Hepatic stellate cell (primary cell): ENCODE measurements around the gene PDE8A.
"Not testable (repeated sequence)": the region's sequence is repeated elsewhere in the genome, so short reads cannot be mapped to it uniquely, and the experiment has no call there.

Experiments used
- DNase-seq: peaks from one replicate; pipeline ENCODE4 v3.0.0; 2011; ENCODE audit warnings: low spot score

Gene PDE8A

DNA sequence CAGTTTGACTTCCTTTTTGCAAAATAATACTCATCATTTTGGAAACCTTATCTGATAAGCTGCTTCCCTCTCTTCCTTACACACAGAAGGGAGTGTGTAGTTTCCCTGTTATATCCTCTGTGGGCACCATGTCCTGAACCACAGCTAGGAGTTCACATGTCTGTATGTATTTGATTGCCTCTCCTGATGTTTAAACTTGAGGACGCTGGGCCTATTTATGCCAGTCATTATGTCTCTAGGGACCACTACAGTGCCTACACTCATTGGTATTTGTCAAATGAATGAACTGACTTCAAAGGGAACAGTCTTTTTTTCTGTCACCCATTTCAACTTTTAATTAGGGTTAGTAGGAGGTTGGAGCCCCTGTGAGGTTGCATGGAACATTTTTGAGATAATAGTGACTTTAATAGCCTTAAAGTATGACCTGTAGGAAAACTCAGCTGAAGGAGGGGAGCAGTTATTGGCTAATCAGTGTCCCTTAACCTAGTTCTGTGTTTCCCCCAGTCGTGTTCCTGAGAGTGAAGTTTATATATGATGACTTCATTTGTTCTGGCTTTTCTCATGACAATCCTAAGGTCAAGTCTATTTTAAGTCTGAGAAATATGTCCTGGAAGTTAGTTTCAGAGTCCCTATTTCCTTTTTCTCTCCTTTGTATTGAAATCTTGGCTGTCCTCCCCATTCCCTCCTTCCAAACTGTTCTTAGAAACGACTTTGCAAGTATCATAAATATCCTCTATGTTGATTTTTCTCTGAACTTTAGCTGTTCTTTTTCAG, 28.9 kb downstream of the PDE8A start:
- peak; percentile 24 for DNase-seq

DNA sequence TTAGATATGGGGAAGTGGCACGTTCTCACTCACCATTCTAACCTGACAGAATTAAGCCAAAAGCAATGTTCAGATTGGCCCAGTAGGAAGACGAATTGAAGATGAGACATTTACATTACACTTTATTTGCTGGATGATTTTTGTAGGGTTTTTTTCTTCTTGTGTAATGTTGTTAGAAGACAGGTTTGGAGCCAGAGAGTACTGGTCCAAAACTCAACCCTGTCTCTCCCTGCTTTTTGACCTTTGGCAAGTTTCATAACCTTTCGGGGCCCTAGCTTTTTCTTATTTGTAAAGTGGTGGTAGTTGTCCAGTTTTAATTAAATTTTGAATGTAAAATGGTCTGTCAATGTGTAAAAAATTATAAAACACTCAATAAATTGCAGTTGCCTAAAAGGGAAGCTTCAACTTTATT, 29.5 kb downstream of the PDE8A start:
- DNase-seq, result no peak

DNA sequence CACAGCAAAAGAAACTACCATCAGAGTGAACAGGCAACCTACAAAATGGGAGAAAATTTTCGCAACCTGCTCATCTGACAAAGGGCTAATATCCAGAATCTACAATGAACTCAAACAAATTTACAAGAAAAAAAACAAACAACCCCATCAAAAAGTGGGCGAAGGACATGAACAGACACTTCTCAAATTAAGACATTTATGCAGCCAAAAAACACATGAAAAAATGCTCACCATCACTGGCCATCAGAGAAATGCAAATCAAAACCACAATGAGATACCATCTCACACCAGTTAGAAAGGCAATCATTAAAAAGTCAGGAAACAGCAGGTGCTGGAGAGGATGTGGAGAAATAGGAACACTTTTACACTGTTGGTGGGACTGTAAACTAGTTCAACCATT, 30.1 kb downstream of the PDE8A start:
- not testable (repeated sequence) for DNase-seq

DNA sequence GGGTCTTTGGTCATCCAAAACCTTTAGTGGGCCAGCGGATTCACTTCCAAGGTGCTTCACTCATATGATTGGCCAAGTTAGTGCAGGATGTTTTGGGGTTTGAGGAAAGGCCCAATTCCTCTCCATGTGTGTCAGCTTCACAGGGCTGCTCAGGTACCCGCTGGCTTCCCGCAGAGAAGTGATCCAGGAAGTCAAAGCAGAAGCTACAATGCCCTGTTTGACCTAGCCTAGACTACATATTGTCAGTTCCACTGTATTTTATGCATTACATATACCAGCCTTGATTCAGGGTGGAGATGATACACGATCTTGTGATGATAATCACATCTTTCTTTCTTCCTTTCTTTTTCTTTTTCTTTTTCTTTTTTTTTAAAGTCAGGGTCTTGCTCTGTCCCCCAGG, 32.1 kb downstream of the PDE8A start:
- no peak for DNase-seq

DNA sequence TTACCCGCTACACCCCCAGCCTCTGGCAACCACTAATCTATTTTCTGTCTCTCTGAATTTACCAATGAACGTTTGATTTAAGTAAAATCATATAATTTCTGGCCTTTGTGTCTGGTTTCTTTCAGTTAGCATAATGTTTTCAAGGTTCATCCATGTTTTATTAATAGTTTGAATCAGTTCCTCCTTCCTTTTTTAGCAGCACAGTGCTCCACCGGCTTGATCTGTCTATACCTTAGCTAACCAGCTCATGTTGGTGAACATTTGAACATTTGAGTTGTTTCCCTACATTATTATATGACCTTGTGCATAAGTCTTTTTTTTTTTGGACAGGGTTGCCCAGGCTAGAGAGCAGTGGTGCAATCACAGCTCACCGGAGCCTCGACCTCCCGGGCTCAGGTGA, 33.3 kb downstream of the PDE8A start:
- DNase-seq, result no peak

DNA sequence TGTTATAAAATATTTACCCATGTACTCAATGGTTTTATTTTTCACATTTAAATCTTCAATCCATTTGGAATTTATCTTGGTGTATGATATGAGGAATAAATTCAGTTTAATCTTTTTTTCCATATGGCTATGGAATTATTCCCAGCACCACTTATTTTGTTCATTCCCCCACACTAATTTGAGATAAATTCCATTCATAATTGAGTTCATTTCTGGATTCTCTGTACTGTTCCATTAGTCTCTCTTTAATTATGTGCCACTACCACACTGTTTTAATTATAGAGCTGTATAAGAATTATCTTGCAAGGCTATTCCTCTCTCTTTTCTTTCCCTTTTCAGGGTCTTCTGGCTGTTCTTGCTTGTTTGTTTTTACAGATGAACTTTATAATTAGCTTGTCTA, 34.6 kb downstream of the PDE8A start:
- DNase-seq, result no peak

DNA sequence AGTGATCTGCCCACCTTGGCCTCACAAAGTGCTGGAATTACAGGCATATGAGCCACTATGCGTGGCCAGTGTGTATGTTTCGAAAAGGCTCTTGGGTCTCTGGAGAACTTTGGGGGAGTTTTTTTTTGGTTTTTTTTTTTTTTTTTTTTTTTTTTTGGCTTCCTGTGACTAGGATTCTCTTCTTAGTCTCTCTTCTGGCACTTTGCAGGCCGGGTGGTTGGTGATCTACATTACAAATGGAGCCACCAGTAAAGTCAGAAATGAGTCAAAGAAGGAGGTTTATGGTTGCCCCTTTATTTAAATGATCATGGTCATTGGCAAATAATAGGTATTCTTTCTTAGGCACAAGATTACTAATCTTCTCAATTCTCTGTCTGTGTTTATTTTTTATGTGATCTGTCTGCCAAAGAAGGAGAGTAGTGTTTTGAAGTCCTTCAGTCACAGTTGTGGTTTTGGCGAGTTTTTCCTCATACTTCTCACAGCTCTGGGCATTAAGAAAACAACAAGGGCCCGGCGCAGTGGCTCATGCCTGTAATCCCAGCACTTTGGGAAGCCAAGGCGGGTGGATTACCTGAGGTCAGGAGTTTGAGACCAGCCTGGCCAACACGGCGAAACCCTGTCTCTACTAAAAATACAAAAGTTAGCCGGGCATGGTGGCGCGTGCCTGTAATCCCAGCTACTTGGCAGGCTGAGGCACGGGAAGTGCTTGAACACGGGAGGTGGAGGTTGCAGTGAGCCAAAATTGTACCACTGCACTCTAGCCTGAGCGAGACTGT, 38.3 kb downstream of the PDE8A start:
- DNase-seq, result no peak

DNA sequence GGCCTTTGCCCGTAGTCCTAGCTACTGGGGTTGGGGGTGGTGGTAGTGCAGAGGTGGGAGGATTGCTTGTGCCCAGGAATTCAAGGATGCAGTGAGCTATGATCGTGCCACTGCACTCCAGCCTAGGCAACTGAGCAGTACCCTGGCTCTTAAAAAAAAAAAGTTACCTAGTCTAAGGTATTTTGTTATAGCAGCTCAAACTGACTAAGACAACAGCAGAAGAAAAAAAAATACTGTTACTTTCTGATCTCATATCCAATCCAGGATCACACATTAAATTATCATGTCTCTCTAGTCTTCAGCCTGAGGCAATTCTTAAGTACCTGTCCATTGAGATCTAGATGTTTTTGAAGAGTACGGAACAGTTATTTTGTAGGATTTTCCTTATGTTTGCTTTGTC, 39.8 kb downstream of the PDE8A start:
- DNase-seq, result no peak

DNA sequence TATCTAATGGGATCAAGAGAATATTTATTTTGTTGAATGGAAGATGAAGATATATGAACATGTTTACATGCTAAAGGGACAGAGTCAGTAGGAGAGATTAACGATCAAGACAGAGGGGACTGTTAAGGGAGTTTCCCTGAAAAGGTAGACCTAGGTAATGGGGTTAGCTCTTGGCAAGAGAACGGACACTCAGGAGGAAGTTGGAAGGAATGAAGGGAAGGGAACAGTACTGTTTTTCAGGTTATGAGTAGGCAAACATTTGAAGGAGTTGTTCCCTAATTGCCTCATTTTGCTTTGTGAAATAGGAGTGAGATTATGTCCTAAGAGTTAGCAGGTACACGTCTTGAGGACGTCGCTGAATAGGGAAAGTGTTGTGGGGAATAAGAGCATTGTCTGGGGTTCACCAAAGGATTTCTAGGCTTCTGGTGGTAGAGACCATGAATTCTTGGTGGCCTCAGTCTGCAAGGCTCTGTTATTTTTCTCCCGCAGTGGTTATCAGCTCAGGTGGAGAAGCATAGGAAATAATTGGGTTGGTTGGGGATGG, 41.3 kb downstream of the PDE8A start:
- DNase-seq, result no peak

DNA sequence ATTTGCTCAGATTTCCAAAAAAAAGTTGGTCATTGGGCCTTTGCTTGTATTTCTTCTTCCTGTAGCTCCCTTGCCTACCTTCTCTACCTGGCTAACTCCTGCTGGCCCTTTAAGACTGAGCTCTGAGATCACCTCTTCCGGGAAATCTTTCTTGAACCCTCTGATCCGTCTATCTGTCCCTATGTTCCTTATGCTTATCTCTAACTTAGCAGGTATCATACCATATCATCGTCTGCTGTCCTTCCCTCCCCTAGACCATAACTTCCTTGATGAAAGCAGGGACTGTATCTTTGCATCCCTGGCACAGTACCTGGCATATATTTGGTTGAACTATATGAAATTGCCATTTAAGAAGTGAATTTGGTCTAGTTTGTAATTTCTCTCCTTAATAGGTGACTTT, 42.3 kb downstream of the PDE8A start:
- no peak for DNase-seq

DNA sequence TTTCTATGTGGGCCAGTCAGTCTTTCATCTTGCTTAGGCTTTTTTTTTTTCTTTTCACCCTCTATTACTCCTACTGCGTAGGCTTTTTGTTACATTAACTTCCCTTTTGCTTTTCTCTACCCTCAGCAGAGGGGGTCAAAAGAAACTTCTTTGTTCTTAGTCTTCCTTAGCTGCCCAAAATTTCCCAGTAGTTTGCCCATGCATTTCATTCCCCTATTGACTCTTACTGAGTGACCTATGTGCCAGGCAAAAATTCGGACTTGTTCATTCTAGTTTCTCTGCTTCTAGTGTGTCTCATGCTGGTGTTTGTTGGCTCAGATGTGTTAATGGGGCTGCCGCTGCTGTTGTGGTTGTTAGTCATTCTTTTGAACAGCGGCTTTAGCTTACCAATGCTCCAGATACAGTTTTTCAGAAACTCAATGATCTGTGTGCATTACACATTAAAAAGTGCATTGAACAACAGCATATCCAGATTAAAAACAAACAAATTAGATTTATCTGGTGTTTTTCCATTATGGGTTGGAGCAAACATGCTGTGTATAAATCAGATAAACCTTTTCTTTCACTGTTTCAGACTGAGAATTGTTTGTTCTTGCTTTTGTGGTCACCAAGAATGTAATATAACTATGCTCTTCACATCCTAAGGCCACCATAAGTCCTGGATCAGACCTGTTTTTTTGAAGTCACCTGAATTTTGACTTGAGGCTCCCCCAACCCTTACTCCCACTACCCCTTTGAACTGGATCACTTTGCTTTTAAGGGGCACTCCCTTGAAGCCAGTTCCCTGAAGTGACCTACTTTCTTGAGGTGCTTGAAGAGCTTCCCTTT, 43.1 kb downstream of the PDE8A start:
- DNase-seq, result no peak

DNA sequence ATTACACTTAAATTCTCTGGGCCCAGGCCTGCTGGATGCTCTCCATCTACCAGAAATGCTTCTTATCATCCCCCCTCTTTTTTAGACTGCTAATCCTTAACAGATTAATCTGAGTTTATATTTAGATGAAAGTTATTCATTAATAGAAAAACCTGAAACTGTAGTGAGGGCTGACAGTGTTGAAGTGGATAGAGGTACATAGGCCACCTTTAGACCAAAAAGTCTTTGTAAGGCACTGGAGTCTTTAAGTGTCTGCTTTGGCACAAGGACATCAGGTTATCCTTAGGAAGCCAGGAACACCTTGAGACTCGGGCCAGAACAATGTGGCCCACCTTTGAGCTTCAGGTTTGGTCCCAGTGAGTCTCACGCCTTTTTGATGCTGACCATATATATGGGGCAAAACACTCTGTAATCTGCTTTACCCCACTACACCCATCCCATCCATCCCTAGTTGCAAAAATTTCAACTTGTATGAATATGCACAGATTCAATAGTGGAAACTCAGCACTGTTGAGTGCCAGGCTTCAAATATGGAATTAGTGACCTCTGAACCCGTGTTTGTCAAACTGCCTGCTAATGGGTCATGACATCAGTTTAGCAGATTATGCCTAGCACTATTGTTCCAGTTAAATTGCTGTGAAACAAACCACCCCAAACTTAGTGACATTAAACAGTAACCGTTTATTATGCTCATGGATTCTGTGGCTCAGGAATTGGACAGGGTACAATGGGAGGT, 44.0 kb downstream of the PDE8A start:
- DNase-seq, result no peak

DNA sequence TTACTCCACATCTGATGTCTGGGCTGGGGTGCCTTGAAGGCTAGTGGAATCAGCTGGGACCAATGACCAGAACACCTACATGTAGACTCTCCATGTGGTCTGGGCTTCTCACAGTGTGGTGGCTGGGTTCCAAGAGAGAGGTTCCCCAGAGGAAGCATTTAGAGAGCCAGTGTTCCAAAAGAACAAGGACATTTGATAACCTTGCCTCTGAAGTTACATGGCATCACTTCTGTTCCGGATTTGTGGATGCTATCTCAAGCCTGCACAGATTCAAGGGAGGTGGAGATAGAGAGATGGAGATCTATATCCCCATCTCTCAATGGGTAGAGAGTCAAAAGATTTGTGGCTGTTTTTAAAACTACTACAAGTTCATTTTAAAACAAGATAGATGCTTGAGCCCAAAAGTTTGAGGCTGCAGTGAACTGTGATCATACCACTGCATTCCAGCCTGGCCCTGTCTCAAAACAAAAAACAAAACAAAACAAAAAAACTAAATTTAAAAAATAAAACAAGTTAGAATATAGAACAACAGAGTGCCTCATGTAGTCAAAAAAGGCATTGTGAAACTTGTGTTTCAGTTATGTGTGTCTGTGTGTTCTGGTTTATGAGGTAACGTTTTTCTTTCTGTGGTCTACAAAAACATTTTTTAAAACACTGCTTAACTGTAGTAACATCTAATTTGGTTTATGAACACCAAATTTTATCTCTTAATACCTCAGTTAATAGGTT, 44.8 kb downstream of the PDE8A start:
- DNase-seq, result no peak

DNA sequence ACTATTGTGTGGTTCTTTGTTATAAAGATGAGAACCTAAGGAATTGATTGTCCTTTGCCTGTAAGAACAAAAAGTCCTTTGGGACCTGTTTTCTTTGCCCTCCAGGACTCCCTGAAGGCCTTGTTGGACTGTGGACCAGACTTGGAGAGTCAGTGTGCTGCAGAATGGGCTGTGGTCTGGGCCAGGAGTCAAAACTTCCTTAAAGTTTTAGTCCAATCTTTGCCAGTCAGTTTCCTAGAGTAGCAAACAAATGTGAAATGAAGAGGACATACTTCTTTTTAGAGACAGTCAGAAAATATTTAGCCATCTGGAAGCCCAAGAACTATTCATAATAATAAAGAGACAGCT, 45.4 kb downstream of the PDE8A start:
- DNase-seq, result no peak

DNA sequence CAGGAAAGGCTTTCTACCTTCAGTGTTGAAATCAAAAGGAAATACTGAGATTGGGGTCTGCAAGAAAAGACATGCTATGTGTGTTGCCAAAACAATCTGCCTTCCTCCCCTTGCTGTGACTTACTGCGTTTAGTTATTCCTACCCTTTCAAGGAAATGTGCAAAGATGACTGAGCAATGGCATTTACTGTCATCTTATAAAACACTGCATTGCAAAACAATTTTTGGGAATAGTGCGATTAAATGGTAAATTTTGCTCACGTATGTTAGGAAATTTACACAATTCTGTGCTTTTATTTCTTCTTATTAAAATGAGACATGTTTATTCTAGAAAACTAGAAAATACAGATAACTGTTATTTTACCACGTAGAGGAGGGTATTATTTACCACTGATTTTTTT, 45.8 kb downstream of the PDE8A start:
- DNase-seq, result no peak

DNA sequence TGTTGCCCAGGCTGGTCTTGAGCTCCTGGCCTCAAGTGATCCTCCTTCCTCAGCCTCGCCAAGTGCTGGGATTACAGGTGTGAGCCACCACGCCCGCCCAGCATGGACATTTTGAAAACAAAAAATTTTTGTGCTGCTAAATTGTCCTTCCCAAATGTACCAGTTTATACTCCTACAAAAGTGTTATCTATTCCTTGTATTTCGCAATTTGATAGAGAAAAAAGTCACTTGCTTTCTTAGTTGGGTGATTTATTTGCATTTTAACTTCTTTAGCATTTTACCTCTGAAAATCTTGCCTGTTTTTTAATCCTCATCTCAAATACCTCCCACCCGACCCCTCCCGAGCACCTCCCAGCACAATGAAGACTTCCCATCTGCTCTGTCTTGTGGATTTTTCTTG, 46.8 kb downstream of the PDE8A start:
- no peak for DNase-seq

DNA sequence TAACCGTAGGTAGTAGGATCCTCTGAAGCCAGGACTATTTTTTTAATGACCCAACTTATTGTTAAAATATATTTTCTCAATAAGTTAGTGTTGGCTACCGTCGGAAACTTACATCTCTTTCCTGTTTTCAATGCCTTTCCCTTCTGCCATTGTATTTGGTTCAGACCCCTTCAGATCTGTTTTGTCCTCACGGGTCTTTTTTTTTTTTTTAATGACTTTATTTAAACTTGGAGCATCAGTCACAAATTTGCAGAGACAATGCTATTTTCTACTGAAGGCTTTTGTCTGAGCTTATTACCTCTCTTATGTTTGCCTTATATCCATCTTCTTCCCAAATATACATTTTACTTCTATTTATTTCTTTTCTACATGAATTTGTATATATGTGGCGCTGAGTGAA, 47.6 kb downstream of the PDE8A start:
- no peak for DNase-seq

DNA sequence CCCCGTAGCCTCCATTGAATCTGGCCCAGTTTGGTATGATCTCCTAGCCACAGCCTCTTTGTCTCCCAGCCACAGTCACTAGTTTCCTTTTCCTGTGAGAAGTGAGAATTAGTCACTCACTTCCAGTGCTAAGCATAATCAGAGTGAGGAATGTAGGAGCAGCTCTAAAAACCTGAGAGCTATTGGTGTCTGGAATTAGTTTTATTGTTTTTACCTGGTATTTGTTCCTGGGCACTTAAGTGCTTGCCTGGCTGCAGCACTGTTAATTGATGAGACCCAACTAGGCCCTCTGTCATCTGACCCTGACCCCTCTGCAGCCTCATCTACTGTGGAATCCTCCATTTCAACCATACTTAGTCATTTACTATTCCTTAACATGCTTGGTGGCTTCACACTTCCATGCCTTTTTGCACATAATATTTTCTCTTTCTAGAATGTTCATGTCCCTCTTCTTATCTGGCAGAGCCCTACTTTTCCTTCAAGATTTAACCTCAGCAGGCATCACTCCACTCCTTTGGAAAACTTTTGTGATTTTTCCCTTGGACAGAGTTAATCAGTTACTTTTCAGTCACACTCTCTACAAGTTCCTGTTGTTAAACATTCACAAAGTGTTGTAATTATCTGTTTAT, 48.8 kb downstream of the PDE8A start:
- DNase-seq, result no peak

DNA sequence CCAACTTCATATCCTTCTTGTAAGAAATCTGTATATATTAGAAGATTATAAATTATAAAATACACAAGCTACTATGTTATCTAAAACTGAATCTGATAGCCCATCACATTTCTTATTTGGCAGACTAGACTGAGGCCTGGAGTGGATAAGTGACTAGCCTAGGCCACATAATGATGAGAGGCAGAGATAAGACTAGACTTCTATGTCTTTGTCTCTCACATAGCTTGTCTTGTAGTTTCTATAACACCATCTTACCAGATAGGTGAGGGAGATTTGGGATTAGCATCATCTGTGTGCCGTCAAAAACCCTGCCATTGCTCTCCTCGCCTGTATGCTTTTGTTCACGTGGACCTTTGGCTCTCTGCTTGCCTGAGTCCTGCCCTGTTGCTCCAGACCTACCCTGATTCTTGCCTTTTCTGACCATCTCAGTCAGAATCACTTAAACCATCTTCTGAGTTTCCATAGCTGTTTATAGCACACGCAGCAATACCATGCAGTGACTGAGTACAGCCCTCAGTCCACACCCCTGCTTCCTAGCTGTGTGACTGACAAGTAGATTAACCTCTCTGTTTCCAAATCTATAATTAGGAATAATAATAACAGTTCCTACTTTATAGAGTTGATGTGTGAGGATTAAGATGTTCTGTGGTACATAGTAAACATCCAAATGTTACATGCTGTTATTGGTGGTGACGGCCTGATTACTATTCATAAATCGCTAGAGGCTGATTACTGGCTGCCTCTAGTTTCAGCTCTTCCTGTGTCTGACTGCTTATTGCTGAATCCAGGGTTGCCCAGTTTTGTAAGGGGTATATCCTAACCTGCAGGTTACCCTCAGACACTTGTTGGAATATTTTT, 49.7 kb downstream of the PDE8A start:
- no peak for DNase-seq
